Vagina (tissue), 2 donors: ENCODE data around the gene MED12L. TPM values are rescaled to one million over a fixed set of nuclear protein-coding genes. Genes with fewer than 3 reads are reported as not detected.

Experiments
- DNase-seq, 2 donors: peaks; one replicate each; pipeline ENCODE4 v3.0.0-alpha.2; 2017; ENCODE audit errors: extremely low spot score in 2 of 2
- H3K27ac ChIP-seq: fragments of 200-600 bp; sonication (generic); one replicate; pipeline ENCODE4 v1.5.1; 2019
- H3K27me3 ChIP-seq: fragments of 200-600 bp; sonication (generic); one replicate; pipeline ENCODE4 v1.5.1; 2019
- H3K36me3 ChIP-seq, 2 donors: fragments of 200-600 bp; sonication (generic); one replicate each; pipeline ENCODE4 v1.5.1; 2017 to 2019
- H3K4me1 ChIP-seq: fragments of 200-600 bp; sonication (generic); one replicate; pipeline ENCODE4 v1.5.1; 2019
- H3K4me3 ChIP-seq, 2 donors: fragments of 200-600 bp; sonication (generic); 1 replicate in 1 of 2; 2 replicates in 1 of 2; pipeline ENCODE4 v1.5.1; 2016 to 2019
- H3K9me3 ChIP-seq: fragments of 200-600 bp; sonication (generic); one replicate; pipeline ENCODE4 v1.5.1; 2019
- CTCF ChIP-seq, 3 experiments: fragments of 450-650 bp in 2 of 3; fragments of 200-600 bp in 1 of 3; sonication (generic) in 1 of 3; IDR thresholded peaks; one replicate each; pipeline ENCODE4 v1.5.1; 2017 to 2019; ENCODE audit warnings: antibody characterized with exemption in 3 of 3, mild to moderate bottlenecking in 2 of 3, moderate library complexity in 2 of 3
- POLR2A ChIP-seq, 2 donors: fragments of 450-650 bp; IDR thresholded peaks; one replicate each; pipeline ENCODE4 v1.6.1; 2017; ENCODE audit warnings: antibody characterized with exemption in 2 of 2, mild to moderate bottlenecking in 2 of 2, moderate library complexity in 2 of 2
- POLR2AphosphoS5 ChIP-seq, 2 donors: sonication (generic); formaldehyde crosslinking; IDR thresholded peaks; one replicate each; pipeline ENCODE4 v1.9.0; 2017; ENCODE audit warnings: antibody characterized with exemption in 2 of 2, mild to moderate bottlenecking in 2 of 2, low read depth in 1 of 2; ENCODE audit not compliant: insufficient read depth in 1 of 2
- intact Hi-C: fragments of 100-400 bp; cut with DNase I; formaldehyde crosslinking; loops from one replicate; pipeline ENCODE4 v1.15.1; 2023
- total RNA-seq: library from RNA; depleted of rRNA; stranded (reverse); fragments of >200 nt; gene quantifications from one replicate; pipeline ENCODE4 v1.2.3, GENCODE V29; 2016

The MED12L gene
- total RNA-seq, 1 donor from 2014 or later, result 1.7 TPM

- H3K9me3 ChIP-seq, result no peaks in the 10 kb centered on the region
- intact Hi-C loops, result no loop called here
- H3K4me3 ChIP-seq, result no peak overlapping the region
- DNase-seq, result no peak
- no peaks in the 10 kb centered on the region for H3K27me3 ChIP-seq
- H3K36me3 ChIP-seq, result no peaks in the 10 kb centered on the region
- no peaks in the 10 kb centered on the region for H3K4me1 ChIP-seq
- TF ChIP-seq CTCF (IDR thresholded peaks at IDR 0.05), result no peak
- no peak for TF ChIP-seq POLR2AphosphoS5 (IDR thresholded peaks at IDR 0.05; ENCODE audit: insufficient read depth in 1 of 2, low read depth in 1 of 2)
- no peak for TF ChIP-seq POLR2A (IDR thresholded peaks at IDR 0.05)
- no peak overlapping the region for H3K27ac ChIP-seq
Observed at GRCh38 chr3:151275091-151275490, 189.6 kb downstream of the MED12L start.

- no peak for DNase-seq
- H3K36me3 ChIP-seq, result no peaks in the 10 kb centered on the region
- intact Hi-C loops, result no loop called here
- no peaks in the 10 kb centered on the region for H3K9me3 ChIP-seq
- no peak overlapping the region for H3K27ac ChIP-seq
- H3K4me3 ChIP-seq, result no peak overlapping the region
- no peak for TF ChIP-seq POLR2A (IDR thresholded peaks at IDR 0.05)
- TF ChIP-seq POLR2AphosphoS5 (IDR thresholded peaks at IDR 0.05; ENCODE audit: insufficient read depth in 1 of 2, low read depth in 1 of 2), result no peak
- no peak for TF ChIP-seq CTCF (IDR thresholded peaks at IDR 0.05)
- no peaks in the 10 kb centered on the region for H3K27me3 ChIP-seq
- H3K4me1 ChIP-seq, result no peaks in the 10 kb centered on the region
Observed at GRCh38 chr3:151276038-151276686, 190.7 kb downstream of the MED12L start.

DNA sequence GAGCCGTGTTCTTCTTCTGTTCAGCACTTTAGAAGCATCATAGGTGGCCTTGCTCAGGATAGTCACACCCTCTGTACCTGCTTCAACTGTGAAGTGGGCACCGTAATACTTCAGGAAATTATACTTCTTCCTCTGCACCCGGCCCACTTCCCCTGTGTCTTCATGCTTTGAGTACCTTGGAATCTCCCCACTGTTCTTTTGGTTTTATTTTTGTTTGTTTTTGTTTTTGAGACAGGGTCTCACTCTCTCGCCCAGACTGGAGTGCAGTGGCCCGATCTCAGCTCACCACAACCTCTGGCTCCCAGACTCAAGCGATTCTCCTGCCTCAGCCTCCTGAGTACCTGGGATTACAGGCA is 191.2 kb downstream of the MED12L start:
- intact Hi-C loops, result no loop called here
- Histone ChIP-seq H3K27ac (no peak overlapping the region), H3K4me1 (no peaks in the 10 kb centered on the region), H3K27me3 (no peaks in the 10 kb centered on the region), H3K36me3 (no peaks in the 10 kb centered on the region), H3K4me3 (no peak overlapping the region), H3K9me3 (no peaks in the 10 kb centered on the region)
- TF ChIP-seq POLR2AphosphoS5 (IDR thresholded peaks at IDR 0.05; ENCODE audit: insufficient read depth in 1 of 2, low read depth in 1 of 2) (no peak), CTCF (IDR thresholded peaks at IDR 0.05) (no peak), POLR2A (IDR thresholded peaks at IDR 0.05) (no peak)
- no peak for DNase-seq

DNA sequence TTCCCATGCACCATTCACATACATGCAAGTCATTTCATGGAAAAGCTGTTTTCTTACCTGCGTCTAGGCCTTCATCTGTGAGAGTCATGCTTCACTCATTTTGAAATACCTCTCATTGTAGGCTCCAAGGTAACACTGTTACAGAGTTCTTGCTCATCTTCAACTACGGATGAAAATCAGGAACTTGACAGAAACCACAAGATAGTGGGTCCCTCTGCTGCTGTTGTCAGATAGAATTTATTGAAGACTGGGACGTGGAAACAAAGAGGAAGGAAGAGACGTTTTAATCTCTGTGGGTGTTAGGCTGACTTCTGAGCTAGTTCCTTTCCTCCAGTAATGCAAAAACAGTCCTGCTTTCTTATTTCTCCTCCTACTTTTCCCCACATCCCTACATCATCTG is 192.8 kb downstream of the MED12L start, which contains the start of gene P2RY14:
TSS of gene P2RY14 (minus strand) at position 313 of the 400 bp plus-strand sequence. CDS start 64,226 bp downstream, outside the sequence.
- TF ChIP-seq POLR2A (IDR thresholded peaks at IDR 0.05) (no peak), POLR2AphosphoS5 (IDR thresholded peaks at IDR 0.05; ENCODE audit: insufficient read depth in 1 of 2, low read depth in 1 of 2) (no peak)
- no peak for DNase-seq
- Histone ChIP-seq H3K36me3 (no peaks in the 10 kb centered on the region), H3K9me3 (no peaks in the 10 kb centered on the region), H3K27me3 (no peaks in the 10 kb centered on the region), H3K4me1 (no peaks in the 10 kb centered on the region), H3K4me3 (no peak within 1 kb of the TSS), H3K27ac (no peak within 1 kb of the TSS)
- intact Hi-C loops, result no loop called here

DNA sequence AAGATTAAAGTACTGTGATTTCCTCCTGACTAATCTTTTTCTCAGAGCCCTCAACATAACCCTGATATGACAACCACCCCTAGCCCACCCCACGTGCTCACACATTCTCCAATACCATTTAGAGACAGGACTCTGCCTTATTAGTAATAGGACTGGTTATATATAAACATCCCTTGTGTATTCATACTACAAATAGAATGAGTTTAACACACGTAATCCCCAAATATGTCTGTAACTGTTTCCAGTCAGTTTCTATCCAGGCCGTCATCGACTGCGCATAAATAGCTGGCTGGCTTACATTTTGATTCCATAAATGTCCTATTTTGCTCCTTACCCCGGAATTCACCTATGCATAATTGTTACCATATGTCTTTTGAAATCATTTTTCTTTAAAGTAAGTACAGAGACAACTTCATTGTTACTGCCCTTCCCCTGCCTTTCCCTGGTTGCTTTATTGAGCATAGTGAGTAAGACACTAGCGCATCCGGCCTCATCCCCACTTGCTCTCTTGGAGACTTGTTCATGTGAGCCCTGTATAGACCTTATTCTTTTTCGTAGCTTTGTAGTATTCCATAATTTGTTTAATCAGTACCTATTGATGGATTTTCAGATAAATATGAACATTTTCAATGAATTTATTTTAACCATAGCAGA is 196.3 kb downstream of the MED12L start:
- H3K27ac ChIP-seq, result no peak overlapping the region
- H3K9me3 ChIP-seq, result no peaks in the 10 kb centered on the region
- H3K4me1 ChIP-seq, result peaks cover 11% of the 10 kb centered on the region
- DNase-seq, result no peak
- TF ChIP-seq POLR2A (IDR thresholded peaks at IDR 0.05) (no peak), CTCF (IDR thresholded peaks at IDR 0.05) (no peak), POLR2AphosphoS5 (IDR thresholded peaks at IDR 0.05; ENCODE audit: insufficient read depth in 1 of 2, low read depth in 1 of 2) (no peak)
- no peak overlapping the region for H3K4me3 ChIP-seq
- no peaks in the 10 kb centered on the region for H3K27me3 ChIP-seq
- intact Hi-C loops, result loop anchor here (10.0 kb wide), 1 partner anchor 57 kb away; no protein-coding TSS in a partner anchor
- H3K36me3 ChIP-seq, result no peaks in the 10 kb centered on the region
